Mesendoderm (in vitro differentiated cells): ENCODE data around the gene WDR26.

Source experiments
- DNase-seq: peaks from one replicate; pipeline ENCODE4 v3.0.0; 2013
- H2AK5ac ChIP-seq: 2 replicates; pipeline ENCODE4 v1.6.1; 2013; ENCODE audit warnings: low read length, inconsistent platforms
- H2BK120ac ChIP-seq: 2 replicates; pipeline ENCODE4 v1.6.1; 2013; ENCODE audit warnings: low read depth, mild to moderate bottlenecking, low read length, moderate library complexity, mixed read lengths
- H2BK15ac ChIP-seq: replicated peaks from 2 replicates; pipeline ENCODE4 v1.6.1; 2013; ENCODE audit warnings: low read depth, mild to moderate bottlenecking, moderate library complexity
- H2BK5ac ChIP-seq: 2 replicates; pipeline ENCODE4 v1.6.1; 2013; ENCODE audit warnings: low read length, inconsistent platforms
- H3K18ac ChIP-seq: 2 replicates; pipeline ENCODE4 v1.6.1; 2013; ENCODE audit warnings: mild to moderate bottlenecking, low read length, mixed read lengths
- H3K23ac ChIP-seq: one replicate; pipeline ENCODE4 v1.6.1; 2013; ENCODE audit warnings: low read length
- H3K27ac ChIP-seq: 2 replicates; pipeline ENCODE4 v1.5.1; 2013; ENCODE audit warnings: low read depth, mild to moderate bottlenecking, inconsistent platforms, low read length, moderate library complexity
- H3K27me3 ChIP-seq: 2 replicates; pipeline ENCODE4 v1.6.1; 2013; ENCODE audit warnings: low read length, control low read depth, mild to moderate bottlenecking, inconsistent platforms; ENCODE audit not compliant: insufficient read depth, poor library complexity
- H3K36me3 ChIP-seq: 2 replicates; pipeline ENCODE4 v1.6.1; 2013; ENCODE audit warnings: low read length, inconsistent platforms; ENCODE audit not compliant: control insufficient read depth, insufficient read depth
- H3K4ac ChIP-seq: one replicate; pipeline ENCODE4 v1.6.1; 2013; ENCODE audit warnings: low read depth, mild to moderate bottlenecking, low read length, moderate library complexity
- H3K4me1 ChIP-seq: 2 replicates; pipeline ENCODE4 v1.6.1; 2013; ENCODE audit warnings: low read depth, low read length, inconsistent platforms; ENCODE audit not compliant: control insufficient read depth
- H3K4me2 ChIP-seq: 2 replicates; pipeline ENCODE4 v1.6.1; 2013; ENCODE audit warnings: low read length
- H3K4me3 ChIP-seq: 2 replicates; pipeline ENCODE4 v1.5.1; 2013; ENCODE audit warnings: mild to moderate bottlenecking, low read length
- H3K56ac ChIP-seq: one replicate; pipeline ENCODE4 v1.6.1; 2013; ENCODE audit warnings: low read length
- H3K79me1 ChIP-seq: 2 replicates; pipeline ENCODE4 v1.6.1; 2013; ENCODE audit warnings: low read length, inconsistent platforms
- H3K79me2 ChIP-seq: 2 replicates; pipeline ENCODE4 v1.6.1; 2013; ENCODE audit warnings: mild to moderate bottlenecking, low read length; ENCODE audit not compliant: control insufficient read depth, insufficient read depth
- H3K9ac ChIP-seq: 2 replicates; pipeline ENCODE4 v1.6.1; 2013; ENCODE audit warnings: low read length, inconsistent platforms
- H4K5ac ChIP-seq: one replicate; pipeline ENCODE4 v1.6.1; 2013; ENCODE audit warnings: low read length
- H4K8ac ChIP-seq: one replicate; pipeline ENCODE4 v1.6.1; 2013; ENCODE audit warnings: low read depth, mild to moderate bottlenecking, control low read depth, low read length, moderate library complexity
- WGBS: extraction: QIAGEN DNeasy Blood & Tissue Kit; methylation state at CpG from one replicate; pipeline ENCODE4 v1.1.7; 2013; ENCODE audit warnings: low lambda C conversion rate, missing lambda C conversion rate; ENCODE audit not compliant: insufficient coverage; ENCODE audit errors: extremely low coverage; 5-methylcytosine and 5-hydroxymethylcytosine counted together

WDR26 gene

DNA sequence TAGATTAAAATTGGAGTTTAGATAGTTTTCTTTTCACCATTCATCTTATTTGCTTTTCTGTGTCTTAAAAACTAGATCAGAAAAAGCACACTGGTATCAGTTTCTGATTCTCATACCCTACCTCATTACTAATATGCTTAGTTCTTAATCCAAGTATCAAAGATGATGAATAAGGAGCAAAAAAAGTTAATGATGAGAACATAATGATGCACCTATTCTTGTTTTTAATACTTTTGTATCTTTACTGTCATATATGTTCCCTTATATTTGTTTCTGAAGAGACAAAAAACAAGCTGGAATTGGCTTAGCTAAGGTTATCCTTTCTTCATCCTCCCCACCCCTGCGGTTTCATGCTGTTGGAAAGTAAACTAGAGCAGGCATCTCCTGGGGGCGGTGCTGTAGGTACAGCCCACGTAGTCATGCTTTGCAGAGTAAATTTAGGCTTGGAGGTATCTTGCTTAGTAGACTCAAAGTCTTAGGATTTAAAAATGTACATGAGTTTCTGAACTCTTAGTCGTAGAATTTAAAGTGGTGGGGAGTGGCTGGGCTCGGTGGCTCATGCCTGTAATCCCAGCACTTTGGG, 61.5 kb downstream of the WDR26 start:
- H4K5ac ChIP-seq: no peak overlapping the region
- H3K27me3 ChIP-seq: no peaks in the 10 kb centered on the region
- no peak overlapping the region for H3K4ac ChIP-seq
- no peak overlapping the region for H3K4me3 ChIP-seq
- H3K4me2 ChIP-seq: no peak overlapping the region
- H2AK5ac ChIP-seq: no peak overlapping the region
- no peak overlapping the region for H2BK120ac ChIP-seq
- WGBS: no CpG with 5 or more reads among the region's 5 CpGs
- H3K36me3 ChIP-seq: peaks cover 7% of the 10 kb centered on the region
- H3K56ac ChIP-seq: no peak overlapping the region
- H4K8ac ChIP-seq: no peak overlapping the region
- no peak for DNase-seq
- no peak overlapping the region for H3K23ac ChIP-seq
- no peak overlapping the region for H3K27ac ChIP-seq
- H3K18ac ChIP-seq: no peak overlapping the region
- no peak overlapping the region for H2BK5ac ChIP-seq
- no peak overlapping the region for H3K9ac ChIP-seq
- no peaks in the 10 kb centered on the region for H3K4me1 ChIP-seq
- H3K79me2 ChIP-seq: no peaks in the 10 kb centered on the region
- no peak overlapping the region for H2BK15ac ChIP-seq
- peaks cover 1% of the 10 kb centered on the region for H3K79me1 ChIP-seq

DNA sequence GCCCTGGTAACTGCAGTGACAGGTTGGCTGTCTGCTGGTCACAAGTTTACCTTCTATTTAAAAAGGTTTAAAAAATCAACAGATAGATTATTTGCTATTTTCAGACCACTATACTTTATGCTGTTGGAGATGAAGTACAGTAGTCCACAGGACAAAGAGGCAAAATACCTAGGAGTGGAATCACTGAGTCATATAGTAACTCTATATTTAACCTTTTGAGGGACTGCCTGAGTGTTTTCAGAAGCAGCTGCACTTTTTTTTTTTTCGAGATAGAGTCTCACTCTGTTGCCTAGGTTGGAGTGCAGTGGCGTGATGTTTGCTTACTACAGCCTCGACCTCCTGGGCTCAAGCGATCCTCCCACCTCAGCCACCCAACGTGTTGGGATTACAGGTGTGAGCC, 66.2 kb downstream of the WDR26 start:
- no peak overlapping the region for H3K27ac ChIP-seq
- H3K4me2 ChIP-seq: no peak overlapping the region
- H3K4me1 ChIP-seq: no peaks in the 10 kb centered on the region
- no peak overlapping the region for H3K23ac ChIP-seq
- H2BK5ac ChIP-seq: no peak overlapping the region
- H3K4me3 ChIP-seq: no peak overlapping the region
- no peaks in the 10 kb centered on the region for H3K27me3 ChIP-seq
- no peak overlapping the region for H2AK5ac ChIP-seq
- H4K5ac ChIP-seq: no peak overlapping the region
- H2BK120ac ChIP-seq: no peak overlapping the region
- H3K36me3 ChIP-seq: peaks cover 3% of the 10 kb centered on the region
- no peak overlapping the region for H3K4ac ChIP-seq
- H4K8ac ChIP-seq: no peak overlapping the region
- no peak overlapping the region for H2BK15ac ChIP-seq
- H3K56ac ChIP-seq: no peak overlapping the region
- WGBS: no CpG with 5 or more reads among the region's 5 CpGs
- H3K9ac ChIP-seq: no peak overlapping the region
- peaks cover 6% of the 10 kb centered on the region for H3K79me2 ChIP-seq
- DNase-seq: no peak
- H3K18ac ChIP-seq: no peak overlapping the region
- H3K79me1 ChIP-seq: peaks cover 7% of the 10 kb centered on the region

DNA sequence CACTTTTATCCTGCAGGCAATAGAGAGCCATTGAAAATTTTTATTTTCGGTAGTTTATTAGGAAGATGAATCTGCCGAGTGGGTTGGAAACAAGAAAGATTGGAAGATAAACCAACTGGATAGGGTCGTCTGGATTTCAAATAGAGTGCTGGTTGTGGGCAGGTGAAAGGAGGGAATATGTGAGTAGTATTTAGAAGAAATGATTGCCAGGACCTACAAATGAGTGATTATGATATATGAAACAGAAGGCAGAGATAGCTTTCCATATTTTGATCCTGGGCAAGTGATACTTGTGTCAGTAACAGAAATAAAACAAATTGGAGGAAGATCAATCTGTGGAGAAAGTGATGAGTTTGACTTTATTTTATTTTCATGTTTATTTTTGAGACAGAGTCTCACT, 75.4 kb downstream of the WDR26 start:
- 100% methylated on average over 2 of the region's 3 CpGs for WGBS
- no peak overlapping the region for H3K4ac ChIP-seq
- H3K27me3 ChIP-seq: no peaks in the 10 kb centered on the region
- no peak overlapping the region for H4K5ac ChIP-seq
- no peak overlapping the region for H2BK15ac ChIP-seq
- no peak overlapping the region for H2BK5ac ChIP-seq
- peaks cover 29% of the 10 kb centered on the region for H3K79me2 ChIP-seq
- no peak for DNase-seq
- no peak overlapping the region for H3K23ac ChIP-seq
- no peak overlapping the region for H3K4me3 ChIP-seq
- H2BK120ac ChIP-seq: no peak overlapping the region
- peaks cover 14% of the 10 kb centered on the region for H3K79me1 ChIP-seq
- peaks cover 2% of the 10 kb centered on the region for H3K4me1 ChIP-seq
- H3K4me2 ChIP-seq: no peak overlapping the region
- no peaks in the 10 kb centered on the region for H3K36me3 ChIP-seq
- H3K18ac ChIP-seq: no peak overlapping the region
- H2AK5ac ChIP-seq: no peak overlapping the region
- H3K27ac ChIP-seq: no peak overlapping the region
- peak overlapping the region; percentile 77 for H3K56ac ChIP-seq
- no peak overlapping the region for H3K9ac ChIP-seq
- no peak overlapping the region for H4K8ac ChIP-seq

DNA sequence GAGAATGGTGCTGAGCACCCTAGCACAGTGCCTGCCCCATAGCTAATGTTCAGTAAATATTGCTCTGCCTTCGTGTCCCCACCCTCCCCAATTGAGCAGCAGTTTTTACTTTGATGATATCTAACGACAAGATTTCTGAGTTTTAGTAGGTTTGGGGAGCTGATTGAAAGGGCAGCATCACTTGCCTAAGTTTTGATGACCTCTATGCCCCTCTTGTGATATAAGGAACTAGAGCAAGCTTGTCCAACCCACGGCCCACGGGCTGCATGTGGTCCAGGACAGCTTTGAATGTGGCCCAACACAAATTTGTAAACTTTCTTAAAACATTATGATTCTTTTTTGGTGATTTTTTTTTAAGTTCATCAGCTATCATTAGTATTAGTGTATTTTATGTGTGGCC, 76.4 kb downstream of the WDR26 start:
- no peaks in the 10 kb centered on the region for H3K36me3 ChIP-seq
- no peaks in the 10 kb centered on the region for H3K27me3 ChIP-seq
- peak overlapping the region; percentile 99 for H3K56ac ChIP-seq
- H3K27ac ChIP-seq: no peak overlapping the region
- H4K8ac ChIP-seq: no peak overlapping the region
- DNase-seq: no peak
- H2BK15ac ChIP-seq: no peak overlapping the region
- H3K79me2 ChIP-seq: peaks cover 23% of the 10 kb centered on the region
- no peak overlapping the region for H2BK120ac ChIP-seq
- no peak overlapping the region for H3K4me2 ChIP-seq
- H2AK5ac ChIP-seq: no peak overlapping the region
- peak overlapping the region; percentile 28 for H3K9ac ChIP-seq
- no peak overlapping the region for H3K23ac ChIP-seq
- no peak overlapping the region for H4K5ac ChIP-seq
- H3K4me1 ChIP-seq: peaks cover 2% of the 10 kb centered on the region
- peaks cover 10% of the 10 kb centered on the region for H3K79me1 ChIP-seq
- no CpG with 5 or more reads among the region's 4 CpGs for WGBS
- H2BK5ac ChIP-seq: no peak overlapping the region
- H3K18ac ChIP-seq: no peak overlapping the region
- H3K4ac ChIP-seq: no peak overlapping the region
- no peak overlapping the region for H3K4me3 ChIP-seq

DNA sequence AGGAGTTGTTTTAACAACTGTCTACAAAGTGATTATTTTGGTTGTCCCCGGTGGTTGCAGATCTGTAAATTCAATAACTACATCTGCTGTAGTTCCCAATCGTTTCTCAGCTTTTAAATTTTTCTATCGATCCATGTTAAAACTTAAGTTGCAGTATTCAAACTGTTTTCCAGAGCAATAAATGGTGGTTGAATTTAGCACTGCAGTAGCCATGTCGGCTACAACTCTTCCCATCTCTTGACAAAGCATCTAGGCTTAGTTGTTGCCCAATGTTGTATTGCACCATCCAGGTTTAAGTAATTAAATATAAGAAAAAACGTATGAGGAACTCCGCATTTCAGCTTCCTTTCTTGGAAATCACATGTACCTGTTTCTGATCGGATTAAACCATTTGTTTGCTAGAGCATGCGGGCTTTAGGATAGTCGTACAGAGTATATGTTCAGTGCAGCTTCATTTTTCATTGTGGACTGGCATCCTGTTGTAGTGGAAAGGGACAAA, 76.9 kb downstream of the WDR26 start:
- no peak overlapping the region for H2BK5ac ChIP-seq
- no peak for DNase-seq
- no peak overlapping the region for H3K18ac ChIP-seq
- H3K56ac ChIP-seq: peak overlapping the region; percentile 99
- peaks cover 10% of the 10 kb centered on the region for H3K79me1 ChIP-seq
- peak overlapping the region; percentile 52 for H3K4me2 ChIP-seq
- no peak overlapping the region for H3K23ac ChIP-seq
- H3K4me3 ChIP-seq: peak overlapping the region; percentile 98
- H3K4ac ChIP-seq: no peak overlapping the region
- H3K9ac ChIP-seq: peak overlapping the region; percentile 97
- no peak overlapping the region for H4K5ac ChIP-seq
- H3K79me2 ChIP-seq: peaks cover 23% of the 10 kb centered on the region
- H3K27me3 ChIP-seq: no peaks in the 10 kb centered on the region
- H3K4me1 ChIP-seq: peaks cover 2% of the 10 kb centered on the region
- no peaks in the 10 kb centered on the region for H3K36me3 ChIP-seq
- H2BK15ac ChIP-seq: no peak overlapping the region
- no peak overlapping the region for H2AK5ac ChIP-seq
- no peak overlapping the region for H3K27ac ChIP-seq
- H2BK120ac ChIP-seq: no peak overlapping the region
- H4K8ac ChIP-seq: no peak overlapping the region
- no CpG with 5 or more reads among the region's 9 CpGs for WGBS
